ENCODE measurements around the gene PSME3.
A peak's percentile ranks its signal among the peaks of the same experiment; 100 is the strongest.

DNA sequence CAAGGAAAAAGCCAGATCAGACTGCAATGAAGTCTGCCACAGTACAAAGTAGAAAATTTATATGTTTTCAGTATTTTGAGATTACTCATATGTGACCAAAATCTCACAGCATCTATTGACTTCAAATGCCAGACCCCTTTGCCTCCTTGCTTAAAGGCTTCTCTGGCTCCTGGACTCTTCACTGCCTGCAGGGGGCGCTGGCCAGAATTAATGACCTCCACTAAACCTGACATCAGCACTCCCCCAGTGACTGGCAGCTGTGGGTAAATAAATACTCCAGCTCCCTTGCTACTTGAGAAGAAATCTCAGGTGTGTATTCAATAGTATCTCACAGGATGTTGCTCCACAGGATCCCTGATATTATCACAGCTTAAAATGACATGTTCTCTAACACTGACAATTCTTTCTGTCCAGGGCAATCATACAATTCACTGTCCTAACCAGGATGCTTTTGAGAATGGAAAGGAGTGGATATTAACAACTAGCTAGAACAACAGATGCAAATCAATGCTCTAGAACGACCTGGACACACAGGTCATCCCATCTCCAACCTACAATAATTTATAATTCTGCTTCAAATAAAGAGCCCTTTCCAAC, 13.2 kb upstream of the PSME3 start:
- TF ChIP-seq POLR2AphosphoS5 (IDR thresholded peaks at IDR 0.05) (no peak), POLR2A (IDR thresholded peaks at IDR 0.05) (no peak), EP300 (IDR thresholded peaks at IDR 0.05) (no peak)
- TF ChIP-seq, protein P1, sequence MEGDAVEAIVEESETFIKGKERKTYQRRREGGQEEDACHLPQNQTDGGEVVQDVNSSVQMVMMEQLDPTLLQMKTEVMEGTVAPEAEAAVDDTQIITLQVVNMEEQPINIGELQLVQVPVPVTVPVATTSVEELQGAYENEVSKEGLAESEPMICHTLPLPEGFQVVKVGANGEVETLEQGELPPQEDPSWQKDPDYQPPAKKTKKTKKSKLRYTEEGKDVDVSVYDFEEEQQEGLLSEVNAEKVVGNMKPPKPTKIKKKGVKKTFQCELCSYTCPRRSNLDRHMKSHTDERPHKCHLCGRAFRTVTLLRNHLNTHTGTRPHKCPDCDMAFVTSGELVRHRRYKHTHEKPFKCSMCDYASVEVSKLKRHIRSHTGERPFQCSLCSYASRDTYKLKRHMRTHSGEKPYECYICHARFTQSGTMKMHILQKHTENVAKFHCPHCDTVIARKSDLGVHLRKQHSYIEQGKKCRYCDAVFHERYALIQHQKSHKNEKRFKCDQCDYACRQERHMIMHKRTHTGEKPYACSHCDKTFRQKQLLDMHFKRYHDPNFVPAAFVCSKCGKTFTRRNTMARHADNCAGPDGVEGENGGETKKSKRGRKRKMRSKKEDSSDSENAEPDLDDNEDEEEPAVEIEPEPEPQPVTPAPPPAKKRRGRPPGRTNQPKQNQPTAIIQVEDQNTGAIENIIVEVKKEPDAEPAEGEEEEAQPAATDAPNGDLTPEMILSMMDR (IDR thresholded peaks at IDR 0.05), result peak in 3 of 4 experiments; percentile 17 to 56 (median 27)
